ENCODE data around the gene POLR2A.

- TF ChIP-seq EZH2 (IDR thresholded peaks at IDR 0.05; ENCODE audit: insufficient read depth, poor library complexity, severe bottlenecking) (no peak), EZH2phosphoT487 (IDR thresholded peaks at IDR 0.05; ENCODE audit: insufficient read depth, low read depth) (no peak)
Observed at GRCh38 chr17:7541074-7541621, 57.0 kb downstream of the POLR2A start.
